ENCODE measurements around the gene GSDME.

GRCh38 chr7:24713850-24714675 is 43.2 kb downstream of the GSDME start:
- TF ChIP-seq EP300 (IDR thresholded peaks at IDR 0.05) (no peak), MYC (IDR thresholded peaks at IDR 0.05; ENCODE audit: borderline replicate concordance, low read length) (no peak), CTCF (IDR thresholded peaks at IDR 0.05) (no peak), PHF8 (IDR thresholded peaks at IDR 0.05; ENCODE audit: borderline replicate concordance, low read depth) (no peak), CEBPB (IDR thresholded peaks at IDR 0.05) (no peak), ESRRA (IDR thresholded peaks at IDR 0.05; ENCODE audit: borderline replicate concordance, low read length) (no peak), NR3C1 (IDR thresholded peaks at IDR 0.05) (no peak), POLR2A (IDR thresholded peaks at IDR 0.05; ENCODE audit: low read length) (no peak), POLR2AphosphoS2 (conservative IDR thresholded peaks at IDR 0.05; ENCODE audit: low read length) (no peak), CBX8 (IDR thresholded peaks at IDR 0.05) (no peak)
- TF ChIP-seq, protein P1, sequence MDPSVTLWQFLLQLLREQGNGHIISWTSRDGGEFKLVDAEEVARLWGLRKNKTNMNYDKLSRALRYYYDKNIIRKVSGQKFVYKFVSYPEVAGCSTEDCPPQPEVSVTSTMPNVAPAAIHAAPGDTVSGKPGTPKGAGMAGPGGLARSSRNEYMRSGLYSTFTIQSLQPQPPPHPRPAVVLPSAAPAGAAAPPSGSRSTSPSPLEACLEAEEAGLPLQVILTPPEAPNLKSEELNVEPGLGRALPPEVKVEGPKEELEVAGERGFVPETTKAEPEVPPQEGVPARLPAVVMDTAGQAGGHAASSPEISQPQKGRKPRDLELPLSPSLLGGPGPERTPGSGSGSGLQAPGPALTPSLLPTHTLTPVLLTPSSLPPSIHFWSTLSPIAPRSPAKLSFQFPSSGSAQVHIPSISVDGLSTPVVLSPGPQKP (IDR thresholded peaks at IDR 0.05; ENCODE audit: low read depth, low read length) = no peak
